Activated naive CD8-positive, alpha-beta T cell treated with anti-CD3 and anti-CD28 coated beads, Interleukin-2, amount 10 ng/mL, durations not matched to agents 7 days and 5 days (primary cell): ENCODE measurements around the gene KCNG1. TPM values are rescaled to one million over a fixed set of nuclear protein-coding genes. Genes with fewer than 3 reads are reported as not detected.

ENCODE experiments used
- ATAC-seq: fragments of 150-1000 bp; cut with Tn5 transposase; one replicate; pipeline ENCODE4 v1.10.0; 2021; ENCODE audit warnings: low read depth, moderate library complexity
- POLR2A ChIA-PET: fragments of 350-600 bp; sonication (Branson Sonifier 250); formaldehyde crosslinking; loops from one replicate; lab custom pipeline; 2021; ENCODE audit warnings: antibody characterized with exemption; lab: Charles Lee
- DNase-seq: peaks from one replicate; pipeline ENCODE4 v3.0.0; 2021
- H3K27ac Mint-ChIP-seq: one replicate; pipeline ENCODE4 v1.8.0; 2022; ENCODE audit warnings: mild to moderate bottlenecking, mixed read lengths
- H3K27me3 Mint-ChIP-seq: one replicate; pipeline ENCODE4 v1.8.0; 2022; ENCODE audit warnings: mild to moderate bottlenecking, moderate library complexity, mixed read lengths
- H3K36me3 Mint-ChIP-seq: one replicate; pipeline ENCODE4 v1.8.0; 2021; ENCODE audit warnings: mild to moderate bottlenecking, mixed read lengths
- H3K4me1 Mint-ChIP-seq: one replicate; pipeline ENCODE4 v1.8.0; 2021; ENCODE audit warnings: mixed read lengths
- H3K4me3 Mint-ChIP-seq: one replicate; pipeline ENCODE4 v1.8.0; 2022; ENCODE audit warnings: mild to moderate bottlenecking, moderate library complexity, mixed read lengths
- H3K9me3 Mint-ChIP-seq: one replicate; pipeline ENCODE4 v1.8.0; 2021; ENCODE audit warnings: mixed read lengths
- total RNA-seq, 2 experiments: library from RNA; stranded (reverse); gene quantifications; one replicate each; pipeline ENCODE4 v1.2.3, GENCODE V29; 2021

KCNG1 gene
- total RNA-seq, 2 experiments from 2014 or later, result not detected

GRCh38 chr20:51001430-51002265 is 21.3 kb downstream of the KCNG1 start:
- H3K4me1 Mint-ChIP-seq, result no peaks in the 10 kb centered on the region
- no peak overlapping the region for H3K27ac Mint-ChIP-seq
- no peaks in the 10 kb centered on the region for H3K9me3 Mint-ChIP-seq
- no peak overlapping the region for H3K4me3 Mint-ChIP-seq
- ATAC-seq (no peak), DNase-seq (no peak)
- H3K36me3 Mint-ChIP-seq, result no peaks in the 10 kb centered on the region
- H3K27me3 Mint-ChIP-seq, result peaks cover 13% of the 10 kb centered on the region
- POLR2A ChIA-PET, result no interaction called here

GRCh38 chr20:50999355-50999754 is 23.6 kb downstream of the KCNG1 start:
- Mint-ChIP-seq H3K4me1 (no peaks in the 10 kb centered on the region), H3K36me3 (no peaks in the 10 kb centered on the region)

GRCh38 chr20:50996901-50997865 is 25.7 kb downstream of the KCNG1 start:
- POLR2A ChIA-PET, result interaction anchor here (0.6 kb wide), 1 partner anchor 244 kb away, joined by 3 read pairs; no protein-coding TSS in a partner anchor

More at GRCh38 chr20:50999355-50999754, 23.6 kb downstream of the KCNG1 start:
- H3K9me3 Mint-ChIP-seq, result no peaks in the 10 kb centered on the region
- H3K27me3 Mint-ChIP-seq, result peaks cover 14% of the 10 kb centered on the region
- ATAC-seq (no peak), DNase-seq (no peak)
- POLR2A ChIA-PET, result no interaction called here
- no peak overlapping the region for H3K4me3 Mint-ChIP-seq
- H3K27ac Mint-ChIP-seq, result no peak overlapping the region

GRCh38 chr20:50995506-50995905 is 27.4 kb downstream of the KCNG1 start:
- peaks cover 7% of the 10 kb centered on the region for H3K27me3 Mint-ChIP-seq
- DNase-seq (no peak), ATAC-seq (no peak)
- no peaks in the 10 kb centered on the region for H3K4me1 Mint-ChIP-seq
- no peak overlapping the region for H3K4me3 Mint-ChIP-seq
- POLR2A ChIA-PET, result no interaction called here
- H3K27ac Mint-ChIP-seq, result peak overlapping the region; percentile 42
- H3K9me3 Mint-ChIP-seq, result no peaks in the 10 kb centered on the region
- H3K36me3 Mint-ChIP-seq, result no peaks in the 10 kb centered on the region

More at GRCh38 chr20:50996901-50997865, 25.7 kb downstream of the KCNG1 start:
- no peaks in the 10 kb centered on the region for H3K4me1 Mint-ChIP-seq
- no peaks in the 10 kb centered on the region for H3K36me3 Mint-ChIP-seq
- H3K9me3 Mint-ChIP-seq, result no peaks in the 10 kb centered on the region
- no peak overlapping the region for H3K4me3 Mint-ChIP-seq
- H3K27ac Mint-ChIP-seq, result no peak overlapping the region
- DNase-seq (no peak), ATAC-seq (no peak)
- H3K27me3 Mint-ChIP-seq, result peaks cover 14% of the 10 kb centered on the region

- H3K9me3 Mint-ChIP-seq, result no peaks in the 10 kb centered on the region
- H3K36me3 Mint-ChIP-seq, result no peaks in the 10 kb centered on the region
- DNase-seq (no peak), ATAC-seq (no peak)
- peaks cover 6% of the 10 kb centered on the region for H3K27me3 Mint-ChIP-seq
- POLR2A ChIA-PET, result interaction anchor here (0.6 kb wide), 1 partner anchor 188 kb away, joined by 5 read pairs; no protein-coding TSS in a partner anchor
- no peak overlapping the region for H3K4me3 Mint-ChIP-seq
- H3K27ac Mint-ChIP-seq, result no peak overlapping the region
- no peaks in the 10 kb centered on the region for H3K4me1 Mint-ChIP-seq
These were observed 29.0 kb downstream of the KCNG1 start for GRCh38 chr20:50993876-50994275.

- Mint-ChIP-seq H3K36me3 (no peaks in the 10 kb centered on the region), H3K27me3 (peaks cover 6% of the 10 kb centered on the region), H3K4me3 (no peak overlapping the region), H3K9me3 (no peaks in the 10 kb centered on the region), H3K4me1 (no peaks in the 10 kb centered on the region), H3K27ac (no peak overlapping the region)
- peak; percentile 98 for ATAC-seq
- peak; percentile 43 for DNase-seq
- POLR2A ChIA-PET, result interaction anchor here (0.6 kb wide), 2 partner anchors 187 to 1213 kb away, joined by 4 to 5 read pairs; no protein-coding TSS in a partner anchor
These were observed 30.0 kb downstream of the KCNG1 start for GRCh38 chr20:50992733-50993457.

GRCh38 chr20:50992336-50992732 is 30.6 kb downstream of the KCNG1 start:
- ATAC-seq, result no peak
- no peak overlapping the region for H3K4me3 Mint-ChIP-seq

GRCh38 chr20:50991076-50991475 is 31.8 kb downstream of the KCNG1 start:
- Mint-ChIP-seq H3K4me1 (peaks cover 3% of the 10 kb centered on the region), H3K27ac (no peak overlapping the region), H3K4me3 (no peak overlapping the region), H3K27me3 (peaks cover 6% of the 10 kb centered on the region), H3K36me3 (no peaks in the 10 kb centered on the region), H3K9me3 (no peaks in the 10 kb centered on the region)
- no peak for ATAC-seq
- POLR2A ChIA-PET, result interaction anchor here (0.7 kb wide), 1 partner anchor 310 kb away, joined by 5 read pairs; no protein-coding TSS in a partner anchor
- DNase-seq, result no peak

More at GRCh38 chr20:50992336-50992732, 30.6 kb downstream of the KCNG1 start:
- H3K9me3 Mint-ChIP-seq, result no peaks in the 10 kb centered on the region
- no peaks in the 10 kb centered on the region for H3K36me3 Mint-ChIP-seq
- peaks cover 3% of the 10 kb centered on the region for H3K4me1 Mint-ChIP-seq
- H3K27ac Mint-ChIP-seq, result no peak overlapping the region
- DNase-seq, result no peak
- peaks cover 6% of the 10 kb centered on the region for H3K27me3 Mint-ChIP-seq
- POLR2A ChIA-PET, result no interaction called here

- peaks cover 18% of the 10 kb centered on the region for H3K27me3 Mint-ChIP-seq
- POLR2A ChIA-PET, result interaction anchor here (0.7 to 1.4 kb wide), 3 partner anchors 193 to 319 kb away, joined by 3 to 6 read pairs (median 3); partner anchors contain the start of gene BCAS4
These were observed 35.3 kb downstream of the KCNG1 start for GRCh38 chr20:50987493-50988210.

GRCh38 chr20:50983321-50983720 is 39.6 kb downstream of the KCNG1 start:
- H3K36me3 Mint-ChIP-seq, result no peaks in the 10 kb centered on the region

More at GRCh38 chr20:50987493-50988210, 35.3 kb downstream of the KCNG1 start:
- ATAC-seq (peak; percentile 82), DNase-seq (no peak)
- H3K4me1 Mint-ChIP-seq, result peaks cover 5% of the 10 kb centered on the region
- H3K36me3 Mint-ChIP-seq, result no peaks in the 10 kb centered on the region
- H3K4me3 Mint-ChIP-seq, result no peak overlapping the region
- no peak overlapping the region for H3K27ac Mint-ChIP-seq
- no peaks in the 10 kb centered on the region for H3K9me3 Mint-ChIP-seq

GRCh38 chr20:50982363-50982762 is 40.5 kb downstream of the KCNG1 start:
- Mint-ChIP-seq H3K27me3 (peaks cover 26% of the 10 kb centered on the region), H3K36me3 (no peaks in the 10 kb centered on the region), H3K4me1 (peaks cover 4% of the 10 kb centered on the region), H3K4me3 (no peak overlapping the region), H3K9me3 (no peaks in the 10 kb centered on the region), H3K27ac (no peak overlapping the region)
- POLR2A ChIA-PET, result no interaction called here
- ATAC-seq, result no peak
- no peak for DNase-seq

More at GRCh38 chr20:50983321-50983720, 39.6 kb downstream of the KCNG1 start:
- Mint-ChIP-seq H3K4me3 (no peak overlapping the region), H3K9me3 (no peaks in the 10 kb centered on the region), H3K27ac (no peak overlapping the region), H3K27me3 (peaks cover 25% of the 10 kb centered on the region), H3K4me1 (peaks cover 7% of the 10 kb centered on the region)
- ATAC-seq (no peak), DNase-seq (no peak)
- POLR2A ChIA-PET, result no interaction called here

- H3K9me3 Mint-ChIP-seq, result no peaks in the 10 kb centered on the region
- no peaks in the 10 kb centered on the region for H3K36me3 Mint-ChIP-seq
- POLR2A ChIA-PET, result interaction anchor here (0.6 kb wide), 1 partner anchor 188 kb away, joined by 4 read pairs; no protein-coding TSS in a partner anchor
- no peak for DNase-seq
- peaks cover 4% of the 10 kb centered on the region for H3K4me1 Mint-ChIP-seq
- no peak overlapping the region for H3K4me3 Mint-ChIP-seq
- H3K27ac Mint-ChIP-seq, result no peak overlapping the region
- H3K27me3 Mint-ChIP-seq, result peaks cover 24% of the 10 kb centered on the region
- ATAC-seq, result no peak
These were observed 41.2 kb downstream of the KCNG1 start for GRCh38 chr20:50981714-50982048.
